GM11168 (cell line): Measurements from ENCODE around the gene GNAQ.

Experiments
- in situ Hi-C: fragments of 300-500 bp; cut with MboI; formaldehyde crosslinking; loops from one replicate; pipeline ENCODE4 v1.12.0; 2022; ENCODE audit warnings: low sequenced_read_pairs; ENCODE audit not compliant: unreplicated experiment

The GNAQ gene

GRCh38 chr9:77679088-77679487 lies 352.5 kb downstream of the GNAQ start:
- in situ Hi-C loops, result no loop called here

DNA sequence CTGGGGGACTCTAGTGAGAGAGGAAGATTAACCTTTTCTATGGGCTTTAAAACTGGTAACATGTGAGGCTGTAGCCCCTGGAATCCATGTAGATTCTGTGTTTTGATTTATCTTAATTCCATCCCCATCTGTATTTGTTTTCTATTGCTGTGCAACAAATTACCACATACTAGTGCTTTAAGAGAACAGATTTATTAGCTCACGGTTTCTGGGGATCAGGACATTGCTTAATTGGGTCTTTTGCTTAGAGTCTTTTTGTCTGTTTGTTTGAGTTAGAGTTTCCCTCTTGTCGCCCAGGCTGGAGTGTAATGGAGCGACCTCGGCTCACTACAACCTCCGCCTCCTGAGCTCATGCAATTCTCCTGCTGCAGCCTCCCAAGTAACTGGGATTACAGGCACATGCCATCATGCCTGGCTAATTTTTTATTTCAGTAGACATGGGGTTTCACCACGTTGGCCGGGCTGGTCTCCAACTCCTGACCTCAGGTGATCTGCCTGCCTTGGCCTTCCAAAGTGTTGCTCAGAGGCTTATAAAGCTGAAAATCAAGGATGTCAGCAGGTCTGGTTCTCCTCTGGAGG lies 353.6 kb downstream of the GNAQ start:
- in situ Hi-C loops, result no loop called here

DNA sequence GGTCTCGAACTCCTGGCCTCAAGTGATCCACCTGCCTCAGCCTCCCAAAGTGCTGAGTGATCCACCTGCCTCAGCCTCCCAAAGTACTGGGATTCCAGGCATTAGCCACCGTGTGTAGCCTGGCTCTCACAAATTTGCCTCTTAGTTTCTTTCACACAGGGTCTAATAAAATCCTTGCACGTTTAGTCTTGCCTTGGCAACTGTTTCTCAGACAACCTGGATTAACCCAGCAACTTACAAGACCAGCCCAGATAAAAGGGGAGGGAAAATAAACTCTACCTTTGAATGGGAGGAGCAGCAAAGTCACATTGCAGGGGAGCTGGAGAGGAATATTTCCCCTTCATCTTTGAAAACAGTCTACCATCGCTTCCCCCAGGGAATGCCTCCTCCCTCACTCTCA lies 354.2 kb downstream of the GNAQ start:
- in situ Hi-C loops, result no loop called here

- in situ Hi-C loops, result no loop called here
Observed at GRCh38 chr9:77673941-77674791, 357.4 kb downstream of the GNAQ start.

DNA sequence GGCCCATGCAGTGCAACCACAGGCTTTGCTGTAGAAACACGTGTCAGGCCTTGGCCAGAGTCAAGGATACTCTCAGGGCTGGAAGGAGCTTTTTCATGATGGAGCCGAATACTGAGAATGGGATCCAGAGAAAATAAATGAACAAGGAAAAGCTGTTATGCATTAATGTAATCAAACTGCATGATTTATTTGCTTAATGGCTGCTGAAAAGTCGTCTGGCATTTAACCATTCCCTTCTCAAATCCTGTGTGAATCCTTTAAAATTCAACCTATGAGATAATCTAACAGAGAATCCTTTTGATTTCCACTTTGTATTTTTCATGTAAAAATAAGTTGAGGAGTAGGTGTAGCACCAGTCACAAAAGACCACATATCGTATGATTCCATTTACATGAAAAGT lies 359.4 kb downstream of the GNAQ start:
- in situ Hi-C loops, result no loop called here

- in situ Hi-C loops, result no loop called here
Observed at GRCh38 chr9:77667151-77667550, 364.5 kb downstream of the GNAQ start.
